Fibroblast of the aortic adventitia (primary cell): Measurements from ENCODE around the gene KIAA1217. TPM values are rescaled to one million over a fixed set of nuclear protein-coding genes. Genes with fewer than 3 reads are reported as not detected.
"Not testable (repeated sequence)": the region's sequence is repeated elsewhere in the genome, so short reads cannot be mapped to it uniquely, and the experiment has no call there.

ENCODE experiments used
- DNase-seq: peaks from one replicate; pipeline ENCODE4 v3.0.0-alpha.2; 2010; ENCODE audit warnings: low read depth
- H3K4me3 ChIP-seq: 2 replicates; pipeline ENCODE4 v1.5.1; 2011; ENCODE audit warnings: low read depth, mild to moderate bottlenecking, control low read depth, low read length, moderate library complexity
- CTCF ChIP-seq: IDR thresholded peaks from 2 replicates; pipeline ENCODE4 v1.5.1; 2011; ENCODE audit warnings: mild to moderate bottlenecking, low read length, control low read depth, inconsistent platforms; ENCODE audit not compliant: insufficient read depth
- total RNA-seq: library from RNA; depleted of rRNA; stranded (reverse); fragments of >200 nt; gene quantifications from 2 replicates; pipeline ENCODE4 v1.2.3, GENCODE V29; 2012; ENCODE audit warnings: low replicate concordance

KIAA1217 gene
- total RNA-seq, 1 donor, result 12.5 TPM

- TF ChIP-seq CTCF, result no peak
- no peak overlapping the region for H3K4me3 ChIP-seq
- no peak for DNase-seq
Measured at GRCh38 chr10:24439935-24440334, 231.0 kb downstream of the KIAA1217 start.

GRCh38 chr10:24440817-24441797, 232.2 kb downstream of the KIAA1217 start:
- no peak for TF ChIP-seq CTCF
- H3K4me3 ChIP-seq, result no peak overlapping the region
- no peak for DNase-seq

- no peak for DNase-seq
- no peak overlapping the region for H3K4me3 ChIP-seq
- TF ChIP-seq CTCF, result no peak
Measured at GRCh38 chr10:24442234-24442633, 233.3 kb downstream of the KIAA1217 start.

- not testable (repeated sequence) for DNase-seq, H3K4me3 ChIP-seq
Measured at GRCh38 chr10:24442641-24443174, 233.8 kb downstream of the KIAA1217 start.

GRCh38 chr10:24444337-24444736, 235.4 kb downstream of the KIAA1217 start:
- no peak for TF ChIP-seq CTCF
- no peak overlapping the region for H3K4me3 ChIP-seq
- DNase-seq, result no peak

GRCh38 chr10:24445958-24446357, 237.0 kb downstream of the KIAA1217 start:
- not testable (repeated sequence) for H3K4me3 ChIP-seq, DNase-seq

GRCh38 chr10:24446739-24447138, 237.8 kb downstream of the KIAA1217 start:
- no peak overlapping the region for H3K4me3 ChIP-seq
- peak; percentile 59 for DNase-seq
- TF ChIP-seq CTCF, result no peak
